ENCODE data around the gene PACS2. TPM values are rescaled to one million over a fixed set of nuclear protein-coding genes. Genes with fewer than 3 reads are reported as not detected.
"Not testable (repeated sequence)": the region's sequence is repeated elsewhere in the genome, so short reads cannot be mapped to it uniquely, and the experiment has no call there.

Gene PACS2
- polyA plus RNA-seq, 4 donors, result 35.4 to 45.8 (median 44.9) TPM

GRCh38 chr14:105297311-105297710 lies 17.2 kb upstream of the PACS2 start:
- H3K36me3 ChIP-seq (ENCODE audit: control insufficient read depth in 3 of 3, insufficient read depth in 2 of 3, low read depth in 1 of 3, low read length in 3 of 3); H3K27me3 ChIP-seq (ENCODE audit: control insufficient read depth in 3 of 3, insufficient read depth in 3 of 3, low read length in 3 of 3); H3K27ac ChIP-seq (ENCODE audit: low read depth in 1 of 3, low read length in 2 of 3); DNase-seq; FAIRE-seq; H3K4me3 ChIP-seq (ENCODE audit: low read depth in 1 of 3, low read length in 3 of 3); H3K9me3 ChIP-seq (ENCODE audit: control insufficient read depth in 2 of 2, insufficient read depth in 1 of 2, low read depth in 1 of 2, low read length in 1 of 2): not testable (repeated sequence)
- H3K4me1 ChIP-seq (ENCODE audit: control insufficient read depth in 3 of 3, insufficient read depth in 2 of 3, low read depth in 1 of 3, low read length in 2 of 3), result peaks cover 0 to 10% (median 3%) of the 10 kb centered on the region in 3 donors
- 94 to 97% (median 96%) methylated on average over 11 of the region's 11 CpGs for WGBS, 3 donors

GRCh38 chr14:105299654-105300541 lies 14.7 kb upstream of the PACS2 start:
- Histone ChIP-seq H3K4me3 (ENCODE audit: low read depth in 1 of 3, low read length in 3 of 3) (peak overlapping the region; percentile 74 to 79 (median 74)), H3K27ac (ENCODE audit: low read depth in 1 of 3, low read length in 2 of 3) (peak overlapping the region; percentile 68 to 100 (median 95)), H3K27me3 (ENCODE audit: control insufficient read depth in 3 of 3, insufficient read depth in 3 of 3, low read length in 3 of 3) (no peaks in the 10 kb centered on the region), H3K9me3 (ENCODE audit: control insufficient read depth in 2 of 2, insufficient read depth in 1 of 2, low read depth in 1 of 2, low read length in 1 of 2) (no peaks in the 10 kb centered on the region), H3K4me1 (ENCODE audit: control insufficient read depth in 3 of 3, insufficient read depth in 2 of 3, low read depth in 1 of 3, low read length in 2 of 3) (peaks cover 0 to 10% (median 3%) of the 10 kb centered on the region in 3 donors), H3K36me3 (ENCODE audit: control insufficient read depth in 3 of 3, insufficient read depth in 2 of 3, low read depth in 1 of 3, low read length in 3 of 3) (peaks cover 0 to 7% (median 0%) of the 10 kb centered on the region in 3 donors)
- DNase-seq (no peak), FAIRE-seq (no peak)
- 7 to 11% (median 8%) methylated on average over 36 to 54 of the region's 54 CpGs for WGBS, 3 donors

GRCh38 chr14:105300542-105301102 lies 13.9 kb upstream of the PACS2 start, which contains the start of gene BRF1:
TSS of gene BRF1 (minus strand) at chr14:105301001. CDS start at chr14:105300629, 372 bp downstream.
- no peaks in the 10 kb centered on the region for H3K27me3 ChIP-seq (ENCODE audit: control insufficient read depth in 3 of 3, insufficient read depth in 3 of 3, low read length in 3 of 3)
- peak within 1 kb of the TSS; percentile 74 to 79 (median 77) for H3K4me3 ChIP-seq (ENCODE audit: low read depth in 1 of 3, low read length in 3 of 3)
- H3K36me3 ChIP-seq (ENCODE audit: control insufficient read depth in 3 of 3, insufficient read depth in 2 of 3, low read depth in 1 of 3, low read length in 3 of 3), result peaks cover 0 to 9% (median 0%) of the 10 kb centered on the region in 3 donors
- H3K4me1 ChIP-seq (ENCODE audit: control insufficient read depth in 3 of 3, insufficient read depth in 2 of 3, low read depth in 1 of 3, low read length in 2 of 3), result peaks cover 0 to 10% (median 7%) of the 10 kb centered on the region in 3 donors
- H3K9me3 ChIP-seq (ENCODE audit: control insufficient read depth in 2 of 2, insufficient read depth in 1 of 2, low read depth in 1 of 2, low read length in 1 of 2), result no peaks in the 10 kb centered on the region
- DNase-seq (peak; percentile 93 to 99), FAIRE-seq (no peak)
- WGBS, 3 donors, result 0 to 1% (median 0%) methylated on average over 56 to 90 of the region's 90 CpGs
- H3K27ac ChIP-seq (ENCODE audit: low read depth in 1 of 3, low read length in 2 of 3), result peak within 1 kb of the TSS; percentile 95 to 100 (median 99)

GRCh38 chr14:105301103-105301914 lies 13.2 kb upstream of the PACS2 start:
- Histone ChIP-seq H3K36me3 (ENCODE audit: control insufficient read depth in 3 of 3, insufficient read depth in 2 of 3, low read depth in 1 of 3, low read length in 3 of 3) (peaks cover 0 to 9% (median 0%) of the 10 kb centered on the region in 3 donors), H3K9me3 (ENCODE audit: control insufficient read depth in 2 of 2, insufficient read depth in 1 of 2, low read depth in 1 of 2, low read length in 1 of 2) (no peaks in the 10 kb centered on the region), H3K27me3 (ENCODE audit: control insufficient read depth in 3 of 3, insufficient read depth in 3 of 3, low read length in 3 of 3) (no peaks in the 10 kb centered on the region), H3K4me1 (ENCODE audit: control insufficient read depth in 3 of 3, insufficient read depth in 2 of 3, low read depth in 1 of 3, low read length in 2 of 3) (peaks cover 0 to 11% (median 10%) of the 10 kb centered on the region in 3 donors), H3K4me3 (ENCODE audit: low read depth in 1 of 3, low read length in 3 of 3) (peak overlapping the region; percentile 74 to 79 (median 77)), H3K27ac (ENCODE audit: low read depth in 1 of 3, low read length in 2 of 3) (peak overlapping the region; percentile 95 to 100 (median 99))
- WGBS, 3 donors, result 3 to 5% (median 4%) methylated on average over 31 to 65 of the region's 65 CpGs
- FAIRE-seq, result no peak
- peak; percentile 97 to 99 for DNase-seq

- Histone ChIP-seq H3K4me3 (ENCODE audit: low read depth in 1 of 3, low read length in 3 of 3) (peak overlapping the region in 2 of 3 donors; percentile 57 to 74), H3K4me1 (ENCODE audit: control insufficient read depth in 3 of 3, insufficient read depth in 2 of 3, low read depth in 1 of 3, low read length in 2 of 3) (peaks cover 0 to 11% (median 10%) of the 10 kb centered on the region in 3 donors), H3K27ac (ENCODE audit: low read depth in 1 of 3, low read length in 2 of 3) (peak overlapping the region in 1 of 3 donors; percentile 64)
- 69 to 73% (median 72%) methylated on average over 11 of the region's 11 CpGs for WGBS, 3 donors
- H3K36me3 ChIP-seq (ENCODE audit: control insufficient read depth in 3 of 3, insufficient read depth in 2 of 3, low read depth in 1 of 3, low read length in 3 of 3); FAIRE-seq; DNase-seq; H3K9me3 ChIP-seq (ENCODE audit: control insufficient read depth in 2 of 2, insufficient read depth in 1 of 2, low read depth in 1 of 2, low read length in 1 of 2); H3K27me3 ChIP-seq (ENCODE audit: control insufficient read depth in 3 of 3, insufficient read depth in 3 of 3, low read length in 3 of 3): not testable (repeated sequence)
Measured at GRCh38 chr14:105301915-105302249, 12.7 kb upstream of the PACS2 start.

GRCh38 chr14:105303949-105304348 lies 10.6 kb upstream of the PACS2 start:
- Histone ChIP-seq H3K36me3 (ENCODE audit: control insufficient read depth in 3 of 3, insufficient read depth in 2 of 3, low read depth in 1 of 3, low read length in 3 of 3) (peaks cover 0 to 8% (median 0%) of the 10 kb centered on the region in 3 donors), H3K4me1 (ENCODE audit: control insufficient read depth in 3 of 3, insufficient read depth in 2 of 3, low read depth in 1 of 3, low read length in 2 of 3) (peaks cover 0 to 11% (median 10%) of the 10 kb centered on the region in 3 donors), H3K27ac (ENCODE audit: low read depth in 1 of 3, low read length in 2 of 3) (no peak overlapping the region), H3K27me3 (ENCODE audit: control insufficient read depth in 3 of 3, insufficient read depth in 3 of 3, low read length in 3 of 3) (no peaks in the 10 kb centered on the region), H3K4me3 (ENCODE audit: low read depth in 1 of 3, low read length in 3 of 3) (no peak overlapping the region), H3K9me3 (ENCODE audit: control insufficient read depth in 2 of 2, insufficient read depth in 1 of 2, low read depth in 1 of 2, low read length in 1 of 2) (no peaks in the 10 kb centered on the region)
- FAIRE-seq, result no peak
- DNase-seq, result peak in 1 of 2 donors; percentile 32
- 38 to 66% (median 53%) methylated on average over 6 of the region's 6 CpGs for WGBS, 3 donors

GRCh38 chr14:105304565-105304964 lies 10.0 kb upstream of the PACS2 start:
- Histone ChIP-seq H3K4me1 (ENCODE audit: control insufficient read depth in 3 of 3, insufficient read depth in 2 of 3, low read depth in 1 of 3, low read length in 2 of 3) (peaks cover 0 to 11% (median 5%) of the 10 kb centered on the region in 3 donors), H3K9me3 (ENCODE audit: control insufficient read depth in 2 of 2, insufficient read depth in 1 of 2, low read depth in 1 of 2, low read length in 1 of 2) (no peaks in the 10 kb centered on the region), H3K36me3 (ENCODE audit: control insufficient read depth in 3 of 3, insufficient read depth in 2 of 3, low read depth in 1 of 3, low read length in 3 of 3) (peaks cover 0 to 8% (median 0%) of the 10 kb centered on the region in 3 donors), H3K4me3 (ENCODE audit: low read depth in 1 of 3, low read length in 3 of 3) (no peak overlapping the region), H3K27ac (ENCODE audit: low read depth in 1 of 3, low read length in 2 of 3) (no peak overlapping the region), H3K27me3 (ENCODE audit: control insufficient read depth in 3 of 3, insufficient read depth in 3 of 3, low read length in 3 of 3) (no peaks in the 10 kb centered on the region)
- 65 to 79% (median 76%) methylated on average over 9 of the region's 9 CpGs for WGBS, 3 donors
- FAIRE-seq (no peak), DNase-seq (no peak)

GRCh38 chr14:105305345-105305744 lies 9.2 kb upstream of the PACS2 start:
- DNase-seq, result no peak
- 72 to 82% (median 79%) methylated on average over 9 of the region's 9 CpGs for WGBS, 3 donors
- Histone ChIP-seq H3K27me3 (ENCODE audit: control insufficient read depth in 3 of 3, insufficient read depth in 3 of 3, low read length in 3 of 3) (no peaks in the 10 kb centered on the region), H3K36me3 (ENCODE audit: control insufficient read depth in 3 of 3, insufficient read depth in 2 of 3, low read depth in 1 of 3, low read length in 3 of 3) (peaks cover 0 to 8% (median 0%) of the 10 kb centered on the region in 3 donors), H3K4me1 (ENCODE audit: control insufficient read depth in 3 of 3, insufficient read depth in 2 of 3, low read depth in 1 of 3, low read length in 2 of 3) (peaks cover 0 to 8% (median 0%) of the 10 kb centered on the region in 3 donors), H3K27ac (ENCODE audit: low read depth in 1 of 3, low read length in 2 of 3) (peak overlapping the region in 1 of 3 donors; percentile 28), H3K4me3 (ENCODE audit: low read depth in 1 of 3, low read length in 3 of 3) (no peak overlapping the region), H3K9me3 (ENCODE audit: control insufficient read depth in 2 of 2, insufficient read depth in 1 of 2, low read depth in 1 of 2, low read length in 1 of 2) (no peaks in the 10 kb centered on the region)
- no peak for FAIRE-seq

Measured in small intestine (tissue), 7 donors.